Prostate gland (tissue), 2 donors: ENCODE measurements around the gene GRP.

Source experiments
- CTCF ChIP-seq, 4 experiments: fragments of 200-600 bp in 2 of 4; fragments of 450-650 bp in 2 of 4; sonication (generic) in 2 of 4; IDR thresholded peaks; 1 replicate in 3 of 4; 2 replicates in 1 of 4; pipeline ENCODE4 v1.5.1; 2016 to 2019; ENCODE audit warnings: antibody characterized with exemption in 4 of 4, mild to moderate bottlenecking in 2 of 4, moderate library complexity in 2 of 4
- POLR2A ChIP-seq: fragments of 450-650 bp; IDR thresholded peaks from one replicate; pipeline ENCODE4 v1.6.1; 2016; ENCODE audit warnings: antibody characterized with exemption, mild to moderate bottlenecking

GRCh38 chr18:59220784-59221765 is 1.1 kb downstream of the GRP start:
- TF ChIP-seq CTCF (IDR thresholded peaks at IDR 0.05) (no peak), POLR2A (no peak)
